ENCODE data around the gene CPLX3.

CPLX3 gene

DNA sequence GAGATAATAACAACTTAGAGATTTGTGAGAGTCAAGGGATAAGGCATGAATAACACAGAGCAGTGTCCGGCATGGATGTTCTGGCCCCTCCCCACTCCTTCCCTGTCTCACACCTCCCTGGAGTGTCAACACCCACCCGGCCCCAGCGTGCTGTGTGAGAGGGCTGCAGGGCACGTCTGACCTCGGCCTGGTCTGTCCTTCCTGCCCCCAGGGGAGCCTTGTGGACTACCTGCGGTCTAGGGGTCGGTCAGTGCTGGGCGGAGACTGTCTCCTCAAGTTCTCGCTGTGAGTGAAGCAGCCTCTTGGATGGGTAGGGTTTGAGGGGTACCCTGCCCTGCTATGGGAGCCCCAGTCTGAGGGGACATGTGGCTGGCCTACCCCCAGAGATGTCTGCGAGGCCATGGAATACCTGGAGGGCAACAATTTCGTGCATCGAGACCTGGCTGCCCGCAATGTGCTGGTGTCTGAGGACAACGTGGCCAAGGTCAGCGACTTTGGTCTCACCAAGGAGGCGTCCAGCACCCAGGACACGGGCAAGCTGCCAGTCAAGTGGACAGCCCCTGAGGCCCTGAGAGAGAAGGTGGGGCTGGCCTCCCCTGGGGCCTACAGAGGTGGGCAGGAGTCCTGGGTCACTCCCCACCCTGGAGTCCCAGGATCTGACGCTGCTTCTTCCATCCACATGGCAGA, 25.0 kb upstream of the CPLX3 start:
- peaks cover 31% of the 10 kb centered on the region for H4K20me1 ChIP-seq (ENCODE audit: insufficient read depth, low read length, poor library complexity, severe bottlenecking)
- H3K9me3 ChIP-seq (ENCODE audit: insufficient read depth, low read depth, low read length): no peaks in the 10 kb centered on the region
- no peaks in the 10 kb centered on the region for H3K9me2 ChIP-seq (replicated peaks; ENCODE audit: low read depth, low read length)
- H3K36me3 ChIP-seq (ENCODE audit: insufficient read depth, low read length): peaks cover 73% of the 10 kb centered on the region; the same call in 1 of the 2 replicates
- no peak for TF ChIP-seq EZH2phosphoT487 (IDR thresholded peaks at IDR 0.05; ENCODE audit: borderline replicate concordance)
- TF ChIP-seq, protein P1, sequence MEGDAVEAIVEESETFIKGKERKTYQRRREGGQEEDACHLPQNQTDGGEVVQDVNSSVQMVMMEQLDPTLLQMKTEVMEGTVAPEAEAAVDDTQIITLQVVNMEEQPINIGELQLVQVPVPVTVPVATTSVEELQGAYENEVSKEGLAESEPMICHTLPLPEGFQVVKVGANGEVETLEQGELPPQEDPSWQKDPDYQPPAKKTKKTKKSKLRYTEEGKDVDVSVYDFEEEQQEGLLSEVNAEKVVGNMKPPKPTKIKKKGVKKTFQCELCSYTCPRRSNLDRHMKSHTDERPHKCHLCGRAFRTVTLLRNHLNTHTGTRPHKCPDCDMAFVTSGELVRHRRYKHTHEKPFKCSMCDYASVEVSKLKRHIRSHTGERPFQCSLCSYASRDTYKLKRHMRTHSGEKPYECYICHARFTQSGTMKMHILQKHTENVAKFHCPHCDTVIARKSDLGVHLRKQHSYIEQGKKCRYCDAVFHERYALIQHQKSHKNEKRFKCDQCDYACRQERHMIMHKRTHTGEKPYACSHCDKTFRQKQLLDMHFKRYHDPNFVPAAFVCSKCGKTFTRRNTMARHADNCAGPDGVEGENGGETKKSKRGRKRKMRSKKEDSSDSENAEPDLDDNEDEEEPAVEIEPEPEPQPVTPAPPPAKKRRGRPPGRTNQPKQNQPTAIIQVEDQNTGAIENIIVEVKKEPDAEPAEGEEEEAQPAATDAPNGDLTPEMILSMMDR (conservative IDR thresholded peaks at IDR 0.05; ENCODE audit: low read length): no peak
- peaks cover 3% of the 10 kb centered on the region; the same call in 1 of the 2 replicates for H3F3A ChIP-seq (ENCODE audit: low read depth)
- H3K27me3 ChIP-seq (ENCODE audit: insufficient read depth, low read length, poor library complexity, severe bottlenecking): no peaks in the 10 kb centered on the region
- no peak overlapping the region for H3K4me2 ChIP-seq (ENCODE audit: low read depth, low read length, poor library complexity, severe bottlenecking)
- no peaks in the 10 kb centered on the region for H3K4me1 ChIP-seq (ENCODE audit: insufficient read depth, low read length, poor library complexity, severe bottlenecking)
- H3K79me2 ChIP-seq (ENCODE audit: insufficient read depth, low read length): peaks cover 21% of the 10 kb centered on the region; the same call in 1 of the 2 replicates
- no peak overlapping the region for H2AFZ ChIP-seq (ENCODE audit: low read length)
- no peak overlapping the region for H3K4me3 ChIP-seq (ENCODE audit: low read length, poor library complexity, severe bottlenecking)
- no peak overlapping the region for H3K9ac ChIP-seq (ENCODE audit: low read depth, low read length, poor library complexity, severe bottlenecking)

DNA sequence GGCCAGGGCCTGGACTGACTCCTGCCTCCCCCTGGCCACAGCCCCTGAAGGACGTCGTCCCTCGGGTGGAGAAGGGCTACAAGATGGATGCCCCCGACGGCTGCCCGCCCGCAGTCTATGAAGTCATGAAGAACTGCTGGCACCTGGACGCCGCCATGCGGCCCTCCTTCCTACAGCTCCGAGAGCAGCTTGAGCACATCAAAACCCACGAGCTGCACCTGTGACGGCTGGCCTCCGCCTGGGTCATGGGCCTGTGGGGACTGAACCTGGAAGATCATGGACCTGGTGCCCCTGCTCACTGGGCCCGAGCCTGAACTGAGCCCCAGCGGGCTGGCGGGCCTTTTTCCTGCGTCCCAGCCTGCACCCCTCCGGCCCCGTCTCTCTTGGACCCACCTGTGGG, 24.1 kb upstream of the CPLX3 start:
- TF ChIP-seq, protein P1 (conservative IDR thresholded peaks at IDR 0.05; ENCODE audit: low read length): no peak
- TF ChIP-seq EZH2phosphoT487 (IDR thresholded peaks at IDR 0.05; ENCODE audit: borderline replicate concordance): no peak
- Histone ChIP-seq H3F3A (ENCODE audit: low read depth) (peaks cover 3% of the 10 kb centered on the region; the same call in 1 of the 2 replicates), H3K36me3 (ENCODE audit: insufficient read depth, low read length) (peaks cover 73% of the 10 kb centered on the region; the same call in 1 of the 2 replicates)

GRCh38 chr15:74802862-74803447, 23.5 kb upstream of the CPLX3 start:
- TF ChIP-seq EZH2phosphoT487 (IDR thresholded peaks at IDR 0.05; ENCODE audit: borderline replicate concordance): no peak
- Histone ChIP-seq H3K4me1 (ENCODE audit: insufficient read depth, low read length, poor library complexity, severe bottlenecking) (no peaks in the 10 kb centered on the region), H3K27me3 (ENCODE audit: insufficient read depth, low read length, poor library complexity, severe bottlenecking) (no peaks in the 10 kb centered on the region), H3F3A (ENCODE audit: low read depth) (peaks cover 3% of the 10 kb centered on the region; the same call in 1 of the 2 replicates), H3K9me2 (replicated peaks; ENCODE audit: low read depth, low read length) (no peaks in the 10 kb centered on the region), H3K4me3 (ENCODE audit: low read length, poor library complexity, severe bottlenecking) (no peak overlapping the region), H2AFZ (ENCODE audit: low read length) (no peak overlapping the region), H3K79me2 (ENCODE audit: insufficient read depth, low read length) (peaks cover 6% of the 10 kb centered on the region; the same call in 1 of the 2 replicates), H3K36me3 (ENCODE audit: insufficient read depth, low read length) (peaks cover 68% of the 10 kb centered on the region; the same call in 1 of the 2 replicates), H3K4me2 (ENCODE audit: low read depth, low read length, poor library complexity, severe bottlenecking) (no peak overlapping the region), H4K20me1 (ENCODE audit: insufficient read depth, low read length, poor library complexity, severe bottlenecking) (peaks cover 18% of the 10 kb centered on the region), H3K9ac (ENCODE audit: low read depth, low read length, poor library complexity, severe bottlenecking) (no peak overlapping the region), H3K9me3 (ENCODE audit: insufficient read depth, low read depth, low read length) (no peaks in the 10 kb centered on the region)

More for the DNA sequence above, 24.1 kb upstream of the CPLX3 start:
- Histone ChIP-seq H3K4me2 (ENCODE audit: low read depth, low read length, poor library complexity, severe bottlenecking) (no peak overlapping the region), H3K9me3 (ENCODE audit: insufficient read depth, low read depth, low read length) (no peaks in the 10 kb centered on the region), H2AFZ (ENCODE audit: low read length) (no peak overlapping the region), H3K27me3 (ENCODE audit: insufficient read depth, low read length, poor library complexity, severe bottlenecking) (no peaks in the 10 kb centered on the region), H4K20me1 (ENCODE audit: insufficient read depth, low read length, poor library complexity, severe bottlenecking) (peaks cover 24% of the 10 kb centered on the region), H3K9ac (ENCODE audit: low read depth, low read length, poor library complexity, severe bottlenecking) (no peak overlapping the region), H3K4me3 (ENCODE audit: low read length, poor library complexity, severe bottlenecking) (no peak overlapping the region), H3K9me2 (replicated peaks; ENCODE audit: low read depth, low read length) (no peaks in the 10 kb centered on the region), H3K4me1 (ENCODE audit: insufficient read depth, low read length, poor library complexity, severe bottlenecking) (no peaks in the 10 kb centered on the region), H3K79me2 (ENCODE audit: insufficient read depth, low read length) (peaks cover 12% of the 10 kb centered on the region; the same call in 1 of the 2 replicates)

Measured in Loucy (cell line).